GM23248 (cell line): ENCODE data around the gene ZNRF1. TPM values are rescaled to one million over a fixed set of nuclear protein-coding genes. Genes with fewer than 3 reads are reported as not detected.

Experiments used
- DNase-seq: peaks from one replicate; pipeline ENCODE4 v3.0.0-alpha.2; 2015
- H2AFZ ChIP-seq: fragments of 200-600 bp; sonication (generic); 2 replicates; pipeline ENCODE4 v1.6.1; 2016; ENCODE audit warnings: antibody characterized with exemption
- H3F3A ChIP-seq: fragments of 200-600 bp; sonication (generic); 2 replicates; pipeline ENCODE4 v1.6.1; 2016; ENCODE audit warnings: mild to moderate bottlenecking, antibody characterized with exemption, mixed run types; ENCODE audit not compliant: insufficient read depth
- H3K27ac ChIP-seq: fragments of 200-600 bp; sonication (generic); 2 replicates; pipeline ENCODE4 v1.5.1; 2016; ENCODE audit warnings: mild to moderate bottlenecking
- H3K27me3 ChIP-seq: fragments of 200-600 bp; sonication (generic); replicated peaks from 2 replicates; pipeline ENCODE4 v1.6.1; 2016; ENCODE audit warnings: mild to moderate bottlenecking; ENCODE audit not compliant: insufficient read depth
- H3K36me3 ChIP-seq: fragments of 200-600 bp; sonication (generic); 2 replicates; pipeline ENCODE4 v1.6.1; 2016; ENCODE audit warnings: low read depth, mild to moderate bottlenecking
- H3K4me1 ChIP-seq: fragments of 200-600 bp; sonication (generic); 2 replicates; pipeline ENCODE4 v1.6.1; 2016; ENCODE audit warnings: mild to moderate bottlenecking; ENCODE audit not compliant: insufficient read depth
- H3K4me2 ChIP-seq: fragments of 200-600 bp; sonication (generic); one replicate; pipeline ENCODE4 v1.6.1; 2016; ENCODE audit warnings: mild to moderate bottlenecking; ENCODE audit not compliant: unreplicated experiment
- H3K4me3 ChIP-seq: fragments of 200-600 bp; sonication (generic); 2 replicates; pipeline ENCODE4 v1.5.1; 2016; ENCODE audit warnings: mild to moderate bottlenecking
- H3K79me2 ChIP-seq: fragments of 200-600 bp; sonication (generic); 2 replicates; pipeline ENCODE4 v1.6.1; 2016; ENCODE audit warnings: mild to moderate bottlenecking; ENCODE audit not compliant: insufficient read depth
- H3K9ac ChIP-seq: fragments of 200-600 bp; sonication (generic); 2 replicates; pipeline ENCODE4 v1.6.1; 2016; ENCODE audit warnings: mild to moderate bottlenecking
- H3K9me2 ChIP-seq: fragments of 200-600 bp; sonication (generic); 2 replicates; pipeline ENCODE4 v1.6.1; 2016; ENCODE audit warnings: mixed run types, mild to moderate bottlenecking, moderate library complexity; ENCODE audit not compliant: insufficient read depth
- H3K9me3 ChIP-seq: fragments of 200-600 bp; sonication (generic); one replicate; pipeline ENCODE4 v1.6.1; 2017; ENCODE audit warnings: low read depth
- H4K20me1 ChIP-seq: fragments of 200-600 bp; sonication (generic); 2 replicates; pipeline ENCODE4 v1.6.0; 2016; ENCODE audit not compliant: insufficient read depth
- EZH2 ChIP-seq: fragments of 200-600 bp; sonication (generic); IDR thresholded peaks from 2 replicates; pipeline ENCODE4 v1.6.1; 2018; ENCODE audit warnings: antibody characterized with exemption, mild to moderate bottlenecking; ENCODE audit not compliant: insufficient read depth, poor library complexity, severe bottlenecking
- EZH2phosphoT487 ChIP-seq: fragments of 200-600 bp; sonication (generic); IDR thresholded peaks from 2 replicates; pipeline ENCODE4 v1.6.1; 2018; ENCODE audit warnings: antibody characterized with exemption, moderate library complexity, mild to moderate bottlenecking, low read depth; ENCODE audit not compliant: insufficient read depth
- WGBS, 2 experiments: methylation state at CpG; one replicate each; pipeline ENCODE4 v1.1.6; 2015 to 2017; ENCODE audit warnings: low lambda C conversion rate in 2 of 2, low coverage in 1 of 2; ENCODE audit errors: missing lambda C conversion rate in 2 of 2; 5-methylcytosine and 5-hydroxymethylcytosine counted together
- in situ Hi-C: fragments of 300-500 bp; cut with MboI; formaldehyde crosslinking; loops from 2 replicates; pipeline ENCODE4 v1.15.0; 2020
- polyA plus RNA-seq: library from polyadenylated mRNA; unstranded; fragments of >200 nt; fragmentation: Nextera tagmentation; extraction: Ambion mirVana; gene quantifications from 2 replicates; pipeline ENCODE4 v1.2.1, GENCODE V29; 2016
- total RNA-seq: library from RNA; depleted of rRNA; stranded (reverse); fragments of >200 nt; shearing (Covaris generic); gene quantifications from 2 replicates; pipeline ENCODE4 v1.2.3, GENCODE V29; 2014

The ZNRF1 gene
- total and polyA plus RNA-seq, 2 experiments from 2014 or later: 7.1 to 17.2 TPM

DNA sequence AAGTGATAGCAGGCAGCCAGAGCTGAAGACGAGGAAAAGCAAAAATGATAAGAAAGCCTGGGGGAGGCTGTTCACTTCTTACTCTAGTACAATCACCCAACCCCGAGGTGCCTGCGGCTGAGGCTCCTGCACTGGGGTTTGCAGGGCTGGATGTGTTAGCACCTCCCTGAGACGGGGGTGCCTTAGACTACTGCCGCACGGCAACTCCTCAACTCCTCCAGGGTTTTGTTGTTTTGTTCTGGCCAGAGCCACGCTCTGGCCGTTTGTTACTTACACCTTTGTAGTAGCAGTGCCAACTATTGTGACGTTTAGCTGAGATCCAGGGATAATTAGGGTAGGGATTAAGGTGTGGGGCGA, 66.3 kb downstream of the ZNRF1 start:
- 91 to 92% methylated on average over 10 of the region's 10 CpGs for WGBS, 2 experiments
- no peaks in the 10 kb centered on the region for H3K36me3 ChIP-seq
- no peak for DNase-seq
- in situ Hi-C loops: no loop called here
- H3K4me2 ChIP-seq: no peak overlapping the region
- TF ChIP-seq EZH2: no peak
- no peak for TF ChIP-seq EZH2phosphoT487
- no peak overlapping the region for H2AFZ ChIP-seq
- H3K4me1 ChIP-seq: no peaks in the 10 kb centered on the region
- H3K9ac ChIP-seq: no peak overlapping the region
- H3K27me3 ChIP-seq: no peaks in the 10 kb centered on the region
- H3K9me3 ChIP-seq: no peaks in the 10 kb centered on the region
- no peaks in the 10 kb centered on the region for H4K20me1 ChIP-seq
- no peaks in the 10 kb centered on the region for H3K9me2 ChIP-seq
- no peaks in the 10 kb centered on the region for H3F3A ChIP-seq
- H3K79me2 ChIP-seq: peaks cover 62% of the 10 kb centered on the region
- no peak overlapping the region for H3K4me3 ChIP-seq
- H3K27ac ChIP-seq: no peak overlapping the region

DNA sequence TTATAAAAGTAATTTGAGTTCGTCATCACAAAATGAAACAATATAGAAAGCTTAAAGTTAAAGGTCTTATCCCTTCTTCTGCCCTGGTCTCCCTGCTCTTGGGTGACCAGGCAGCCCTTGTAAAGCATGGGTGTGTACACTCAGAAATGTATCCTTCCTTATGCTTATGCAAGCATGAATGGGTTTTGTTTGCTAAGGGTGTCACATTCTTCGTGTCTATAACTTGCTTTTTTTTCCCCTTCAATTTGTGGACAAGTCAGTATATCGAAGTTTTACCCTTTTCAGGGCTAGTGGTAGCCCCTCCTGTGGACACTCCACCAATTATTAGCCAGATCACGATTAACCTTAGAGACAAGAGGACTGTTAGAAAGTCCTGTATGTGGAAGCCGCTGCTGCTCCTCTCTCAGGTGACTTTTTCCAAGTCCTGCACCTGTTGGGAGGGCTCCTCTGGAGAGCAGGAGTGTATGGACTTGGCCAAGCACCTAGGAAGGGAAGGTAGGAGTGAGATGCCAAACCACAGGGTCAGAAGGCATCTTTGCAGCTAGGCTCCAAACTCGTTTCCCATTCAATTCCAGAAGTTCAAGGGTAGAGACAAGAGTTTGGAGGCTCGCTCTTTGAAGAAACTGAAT, 66.8 kb downstream of the ZNRF1 start:
- DNase-seq: no peak
- H3K4me1 ChIP-seq: no peaks in the 10 kb centered on the region
- no peak overlapping the region for H3K27ac ChIP-seq
- H2AFZ ChIP-seq: no peak overlapping the region
- no peak overlapping the region for H3K9ac ChIP-seq
- no peaks in the 10 kb centered on the region for H3F3A ChIP-seq
- H3K4me2 ChIP-seq: no peak overlapping the region
- 93 to 97% methylated on average over 7 of the region's 7 CpGs for WGBS, 2 experiments
- in situ Hi-C loops: no loop called here
- H3K79me2 ChIP-seq: peaks cover 59% of the 10 kb centered on the region
- H3K27me3 ChIP-seq: no peaks in the 10 kb centered on the region
- H4K20me1 ChIP-seq: no peaks in the 10 kb centered on the region
- TF ChIP-seq EZH2phosphoT487 (no peak), EZH2 (no peak)
- H3K9me3 ChIP-seq: no peaks in the 10 kb centered on the region
- no peaks in the 10 kb centered on the region for H3K36me3 ChIP-seq
- H3K4me3 ChIP-seq: no peak overlapping the region
- H3K9me2 ChIP-seq: no peaks in the 10 kb centered on the region

DNA sequence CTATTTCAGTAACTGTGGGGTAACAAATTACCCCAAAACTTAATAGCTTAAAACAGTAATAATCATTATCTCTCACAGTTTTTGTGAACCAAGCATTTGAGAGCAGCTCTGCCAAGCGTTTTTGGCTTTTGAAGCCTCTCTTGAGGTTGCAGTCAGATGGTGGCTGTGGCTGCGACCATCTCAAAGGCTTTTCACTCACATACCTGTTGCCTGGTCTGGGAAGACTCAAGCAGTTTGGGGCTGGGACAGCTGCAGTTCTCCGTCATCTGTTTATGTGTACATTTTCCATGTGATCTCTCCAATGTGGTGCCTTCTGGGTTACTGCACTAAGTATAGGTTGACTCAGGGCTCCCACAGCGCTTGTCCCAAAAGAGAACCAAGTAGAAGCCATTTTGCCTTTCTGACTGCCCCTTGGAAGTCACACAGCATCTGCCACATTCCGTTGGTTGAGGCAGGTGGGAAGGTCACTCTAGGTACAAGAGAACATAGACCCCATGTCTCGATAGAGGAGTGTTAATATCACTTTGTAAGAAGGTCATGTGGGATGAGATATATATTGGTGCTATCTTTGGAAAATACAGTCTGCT, 68.1 kb downstream of the ZNRF1 start:
- no peaks in the 10 kb centered on the region for H3K27me3 ChIP-seq
- no peaks in the 10 kb centered on the region for H3K36me3 ChIP-seq
- no peaks in the 10 kb centered on the region for H3F3A ChIP-seq
- H3K9me3 ChIP-seq: no peaks in the 10 kb centered on the region
- no peak overlapping the region for H3K27ac ChIP-seq
- DNase-seq: no peak
- H3K4me2 ChIP-seq: no peak overlapping the region
- no peaks in the 10 kb centered on the region for H4K20me1 ChIP-seq
- in situ Hi-C loops: no loop called here
- H3K9me2 ChIP-seq: no peaks in the 10 kb centered on the region
- no peak overlapping the region for H3K9ac ChIP-seq
- WGBS, 2 experiments: 95 to 96% methylated on average over 6 of the region's 6 CpGs
- no peaks in the 10 kb centered on the region for H3K4me1 ChIP-seq
- no peak overlapping the region for H2AFZ ChIP-seq
- TF ChIP-seq EZH2phosphoT487 (no peak), EZH2 (no peak)
- H3K4me3 ChIP-seq: no peak overlapping the region
- H3K79me2 ChIP-seq: peaks cover 50% of the 10 kb centered on the region

DNA sequence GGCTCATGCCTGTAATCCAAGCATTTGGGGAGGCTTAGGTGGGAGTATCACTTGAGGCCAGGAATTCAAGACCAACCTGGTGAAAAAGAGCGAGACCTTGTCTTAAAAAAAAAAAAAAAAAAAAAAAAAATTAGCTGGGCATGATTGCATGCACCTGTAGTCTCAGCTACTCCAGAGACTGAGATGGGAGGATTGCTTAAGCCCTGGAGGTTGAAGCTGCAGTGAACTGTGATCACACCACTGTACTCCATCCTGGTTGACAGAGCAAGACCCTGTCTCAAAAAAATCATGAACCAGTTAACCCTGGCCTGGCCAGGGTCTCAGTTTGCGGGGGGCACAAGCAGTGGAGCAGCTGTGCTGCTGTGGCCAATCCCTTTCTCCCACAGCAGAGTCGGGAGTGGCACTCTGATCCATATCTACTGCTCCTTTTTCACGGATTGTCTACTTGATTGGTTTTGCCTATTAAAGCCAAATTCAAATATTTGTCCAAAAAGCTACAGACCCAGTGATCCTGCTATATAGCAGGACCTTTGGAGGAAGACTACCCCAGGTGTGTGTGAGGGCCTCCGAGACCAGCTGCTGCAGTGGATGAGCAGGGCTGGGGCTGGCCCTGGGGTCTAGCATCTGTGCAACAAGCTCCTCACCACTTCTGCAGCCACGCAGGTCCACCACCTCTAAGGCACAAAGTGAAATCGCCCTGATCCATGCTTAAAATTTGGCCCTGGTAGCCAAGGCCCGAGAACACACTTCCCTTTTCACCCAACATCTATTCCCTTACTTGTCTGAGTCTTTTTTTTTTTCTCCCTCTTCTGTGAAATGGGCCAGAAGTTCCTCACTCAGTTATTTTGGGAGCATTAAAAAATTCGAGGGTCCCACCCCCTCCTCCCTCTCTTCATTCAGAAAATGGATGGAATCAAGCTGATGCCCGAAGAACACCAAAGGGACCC, 69.5 kb downstream of the ZNRF1 start:
- Histone ChIP-seq H3K27me3 (no peaks in the 10 kb centered on the region), H2AFZ (no peak overlapping the region), H4K20me1 (no peaks in the 10 kb centered on the region), H3K4me3 (no peak overlapping the region), H3K9me3 (no peaks in the 10 kb centered on the region), H3K4me1 (no peaks in the 10 kb centered on the region), H3K79me2 (peaks cover 50% of the 10 kb centered on the region), H3F3A (no peaks in the 10 kb centered on the region), H3K36me3 (no peaks in the 10 kb centered on the region), H3K9me2 (no peaks in the 10 kb centered on the region), H3K4me2 (no peak overlapping the region), H3K27ac (no peak overlapping the region), H3K9ac (no peak overlapping the region)
- in situ Hi-C loops: no loop called here
- TF ChIP-seq EZH2: no peak
- no peak for TF ChIP-seq EZH2phosphoT487
- no peak for DNase-seq
- 86 to 88% methylated on average over 10 of the region's 10 CpGs for WGBS, 2 experiments
